RPMI8226 (cell line): ENCODE data around the gene MRTFA.

ENCODE experiments used
- DNase-seq: peaks from one replicate; pipeline ENCODE4 v3.0.0-alpha.2; 2015

Gene MRTFA

DNA sequence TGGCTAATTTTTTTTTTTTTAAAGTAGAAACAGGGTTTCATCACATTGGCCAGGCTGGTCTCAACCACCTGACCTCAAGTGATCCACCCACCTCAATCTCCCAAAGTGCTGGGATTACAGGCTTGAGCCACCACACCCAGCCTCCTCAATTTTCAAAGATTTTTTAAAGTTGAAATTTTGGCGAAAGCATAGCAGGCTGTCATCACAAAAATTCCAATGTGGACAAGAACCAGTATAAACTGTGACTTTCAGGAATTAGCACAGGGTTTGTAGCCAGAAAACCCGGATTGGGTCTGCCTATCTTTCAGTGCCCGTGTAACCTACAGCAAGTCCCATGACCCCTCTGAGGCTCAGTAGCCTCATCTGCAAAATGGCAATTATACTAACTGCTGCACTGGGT, 185.9 kb downstream of the MRTFA start:
- no peak for DNase-seq

DNA sequence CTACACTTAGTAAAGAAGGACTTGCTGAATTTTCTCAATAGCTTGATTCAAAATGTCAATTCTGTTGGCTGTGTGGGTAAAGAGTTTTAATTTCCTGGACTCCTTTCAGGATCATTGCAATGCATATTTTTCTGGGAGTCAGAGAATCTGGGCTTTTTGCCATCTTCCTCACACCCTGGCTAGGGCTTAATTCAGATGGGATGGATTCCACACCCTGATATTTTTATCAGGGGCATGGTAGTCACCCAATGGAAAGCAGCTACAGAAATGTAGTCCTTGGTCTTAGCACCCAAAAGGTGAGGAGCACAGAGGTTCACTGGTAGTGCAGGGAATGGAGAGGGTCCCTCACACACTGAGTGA, 186.9 kb downstream of the MRTFA start:
- no peak for DNase-seq

DNA sequence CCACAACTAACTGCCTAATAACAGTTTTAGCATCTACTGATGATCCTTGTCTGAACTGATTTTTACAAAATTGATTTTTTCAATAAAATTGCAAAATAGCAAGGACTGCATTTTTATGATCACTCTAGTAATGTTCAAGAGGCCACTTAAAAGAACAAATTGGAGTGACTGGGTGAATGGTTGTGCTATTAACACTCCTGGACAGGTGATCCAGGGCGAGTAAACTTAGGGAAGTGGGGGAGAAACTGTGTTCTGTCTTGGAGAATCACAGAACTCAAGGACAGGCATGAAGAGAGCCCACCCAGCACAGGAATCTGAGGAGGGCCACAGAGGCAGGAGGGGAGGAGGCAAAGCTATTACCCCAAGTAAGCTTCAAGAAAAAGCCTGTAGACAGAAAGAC, 190.3 kb downstream of the MRTFA start:
- DNase-seq = no peak

DNA sequence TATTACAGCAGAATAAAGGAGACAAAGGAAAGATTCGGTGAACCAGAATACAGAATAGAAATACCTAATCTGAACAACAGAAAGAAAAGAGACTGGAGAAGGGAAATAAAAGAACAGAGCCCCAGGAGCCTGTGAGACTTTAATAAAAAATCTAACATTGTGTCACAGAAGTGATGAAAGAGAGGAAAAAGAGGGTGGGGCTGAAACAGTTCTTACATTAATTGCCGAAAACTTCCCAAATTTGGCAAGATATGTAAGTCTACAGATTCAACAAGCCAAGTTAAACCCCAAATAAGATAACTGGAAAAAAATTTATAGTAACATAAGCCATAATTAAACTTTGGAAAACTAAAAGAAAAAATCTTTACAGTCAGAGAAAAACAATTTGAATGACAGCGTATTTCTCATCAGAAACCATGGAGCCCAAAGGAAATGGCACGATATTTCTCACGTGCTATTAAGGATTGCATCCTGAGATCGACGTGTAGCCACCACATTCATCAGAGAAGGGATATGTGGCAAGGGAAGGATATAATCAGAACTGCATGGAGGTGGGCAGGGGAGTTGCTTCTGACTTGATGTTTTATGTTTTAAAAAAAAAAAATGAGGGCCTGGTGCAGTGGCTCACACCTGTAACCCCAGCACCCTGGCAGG, 192.2 kb downstream of the MRTFA start:
- no peak for DNase-seq

DNA sequence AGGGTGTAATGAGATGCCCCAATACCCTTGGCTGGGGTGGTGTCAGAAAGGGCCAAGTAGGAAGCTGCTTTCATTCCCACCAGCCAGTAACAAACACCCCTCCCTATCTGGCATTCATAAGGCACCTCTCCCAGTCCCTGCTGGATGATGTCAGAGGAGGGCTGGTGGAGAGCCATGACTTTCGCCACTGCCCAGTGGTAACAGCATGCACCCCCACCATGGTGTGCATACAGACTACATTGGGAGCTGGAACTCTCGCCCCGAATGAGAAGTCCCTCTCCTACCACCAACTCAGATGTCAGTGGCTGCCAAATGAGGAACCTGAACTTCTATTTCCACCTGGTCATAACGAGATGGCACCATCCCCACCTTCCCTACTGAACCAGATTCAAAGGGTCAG, 192.8 kb downstream of the MRTFA start:
- no peak for DNase-seq

DNA sequence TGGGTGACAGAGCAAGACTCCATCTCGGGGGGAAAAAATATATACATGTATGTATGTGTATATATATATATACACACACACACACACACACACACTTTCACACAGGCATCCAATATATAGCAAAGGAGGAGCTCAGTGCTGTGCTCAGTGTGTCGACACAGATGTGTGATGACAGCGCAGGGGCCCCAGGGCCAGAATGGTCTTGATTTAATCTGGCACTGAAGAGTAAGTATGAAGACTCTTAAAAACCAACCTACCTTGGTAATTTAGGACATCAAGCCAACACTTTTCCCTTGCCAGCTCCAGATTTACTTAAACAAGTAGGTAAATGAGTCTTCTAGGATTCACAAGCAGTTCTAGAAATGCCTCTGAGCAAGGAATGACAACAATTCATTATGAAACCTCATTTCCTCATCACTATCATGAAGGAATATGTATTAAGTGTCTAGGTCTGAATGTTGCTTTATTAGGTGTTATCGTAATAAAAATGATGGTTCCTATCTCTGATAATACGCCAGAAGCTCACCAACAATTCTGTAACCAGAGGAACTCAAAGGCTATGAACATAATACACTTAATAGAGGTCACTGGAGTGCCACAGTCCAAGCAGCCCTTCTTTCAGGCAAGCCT, 194.6 kb downstream of the MRTFA start:
- no peak for DNase-seq

DNA sequence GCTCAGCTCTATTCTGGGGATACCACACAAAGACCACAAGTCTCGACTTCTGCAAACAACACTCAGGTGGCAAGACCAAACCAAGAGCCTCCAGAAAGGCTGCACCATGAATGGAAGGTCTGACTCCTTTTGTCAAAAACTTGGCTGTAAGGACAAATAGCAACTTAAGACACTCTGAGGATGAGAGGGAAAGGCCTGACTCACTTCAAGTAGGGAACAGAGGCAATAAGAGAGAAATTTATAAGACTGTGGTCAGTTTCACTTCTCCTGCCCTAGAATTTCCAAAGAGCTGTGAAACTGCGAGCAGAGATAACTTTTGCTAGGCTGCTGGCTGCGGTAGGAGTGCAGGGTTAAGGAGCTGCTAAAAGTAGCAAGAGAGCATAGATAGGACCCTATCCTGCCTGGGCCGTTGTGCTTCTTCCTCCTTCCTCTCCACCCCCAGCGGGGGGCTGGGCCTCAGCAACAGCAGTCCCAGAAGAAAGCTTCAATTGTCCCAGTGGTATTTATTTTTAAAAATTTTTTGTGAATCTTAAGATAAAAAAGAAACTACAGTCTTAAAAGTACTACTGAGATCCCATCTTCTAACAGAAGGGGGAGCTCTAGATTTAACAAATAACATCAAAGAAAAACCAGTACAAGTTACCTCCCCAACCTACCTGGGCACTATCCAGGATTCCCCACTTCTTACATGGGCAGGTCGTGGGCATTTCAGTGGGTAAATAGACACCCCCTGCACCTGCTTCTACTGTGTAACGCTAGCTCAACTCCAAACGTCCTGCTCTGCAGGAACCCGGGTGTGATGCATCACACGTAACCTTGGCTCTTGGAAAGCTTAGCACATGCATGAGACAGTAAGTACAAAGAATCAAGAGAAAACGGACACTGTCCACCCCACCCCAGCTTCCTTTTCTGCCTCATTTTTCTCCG, 199.8 kb downstream of the MRTFA start:
- peak; percentile 86 for DNase-seq

DNA sequence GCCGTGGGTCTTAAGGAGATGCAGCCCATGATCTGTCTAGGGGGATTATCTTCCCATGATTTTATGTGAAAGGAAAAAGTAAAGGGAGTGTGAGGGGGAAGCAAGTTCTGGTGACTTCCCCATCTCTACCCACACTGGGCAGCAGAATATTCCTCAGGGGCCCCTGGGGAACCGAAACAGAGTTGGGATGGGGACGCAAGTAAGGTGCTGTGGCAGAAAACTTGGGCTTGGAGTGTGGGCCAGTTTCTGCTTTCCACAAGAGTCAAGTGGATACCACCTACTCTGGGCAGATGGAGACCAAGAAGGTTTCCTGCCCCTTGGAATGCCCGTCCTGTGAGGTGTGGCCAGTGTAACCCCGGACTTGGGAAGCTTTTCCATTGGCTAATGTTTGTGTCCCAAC, 201.8 kb downstream of the MRTFA start:
- no peak for DNase-seq

DNA sequence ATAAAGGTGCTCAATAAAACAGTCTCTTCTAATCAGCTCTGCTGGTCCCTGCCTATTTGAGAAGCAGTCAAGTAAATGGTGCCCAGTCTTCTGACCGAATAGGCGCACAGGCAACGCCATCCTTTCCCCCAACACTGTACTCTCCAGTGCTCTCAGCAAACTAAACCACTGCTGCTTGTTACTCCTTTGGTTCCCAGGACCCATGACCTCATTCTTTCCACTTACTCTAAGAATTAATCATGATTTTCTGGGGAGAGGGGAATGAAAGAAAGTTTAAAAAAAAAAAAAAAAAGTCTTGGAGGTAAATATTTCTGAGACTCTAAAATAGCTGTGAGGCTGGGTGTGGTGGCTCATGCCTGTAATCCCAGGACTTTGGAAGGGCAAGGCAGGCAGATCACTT, 202.4 kb downstream of the MRTFA start:
- no peak for DNase-seq

DNA sequence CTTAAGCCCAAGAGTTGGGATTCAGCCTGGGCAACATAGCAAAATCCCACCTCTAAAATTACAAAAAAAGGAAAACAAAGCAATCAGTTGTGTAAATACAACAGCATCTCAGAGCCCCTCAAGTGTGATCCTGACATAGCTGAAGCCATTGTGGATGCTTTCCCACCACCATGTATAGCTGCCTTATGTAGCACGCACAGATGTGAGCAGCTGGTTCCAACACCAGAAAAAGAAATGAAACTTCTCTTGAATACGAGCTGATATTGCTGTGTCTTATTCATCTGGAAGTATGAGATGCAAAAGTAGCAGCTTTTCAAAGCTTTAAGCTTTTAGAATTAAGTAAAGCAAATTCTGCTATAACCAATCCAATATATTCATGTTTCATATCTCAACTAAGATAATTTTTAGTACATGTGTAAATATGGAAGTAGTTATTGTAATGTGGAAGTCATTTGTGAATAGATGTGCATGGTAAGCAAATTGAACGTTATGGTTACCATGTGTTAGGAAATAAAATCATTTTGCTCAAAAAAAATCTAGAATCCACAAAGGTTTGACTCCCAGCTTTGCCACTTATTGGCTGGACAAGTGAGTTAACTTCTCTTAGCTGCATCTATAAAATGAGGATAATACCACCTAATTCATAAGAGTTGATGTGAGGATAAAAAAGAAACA, 203.0 kb downstream of the MRTFA start:
- DNase-seq = no peak

DNA sequence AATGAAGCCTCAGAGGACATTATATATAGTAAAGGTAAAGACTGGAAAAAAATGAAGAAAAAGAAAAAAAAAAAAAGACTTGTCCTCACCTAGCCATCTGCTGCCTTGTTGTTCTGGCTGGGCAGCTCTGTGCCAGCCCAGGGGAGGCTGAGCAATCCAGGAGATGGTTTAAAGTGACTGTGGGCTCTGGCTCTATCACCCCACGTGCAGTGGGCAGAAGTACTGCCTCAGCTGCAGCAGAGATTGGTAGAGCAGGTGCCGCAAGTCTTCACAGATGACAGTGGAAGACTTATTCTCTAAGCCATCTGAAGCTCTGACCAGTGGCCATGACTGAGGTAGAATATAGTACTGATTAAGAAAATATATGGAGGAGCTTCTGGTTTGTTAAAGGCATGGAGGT, 203.9 kb downstream of the MRTFA start:
- peak; percentile 65 for DNase-seq

DNA sequence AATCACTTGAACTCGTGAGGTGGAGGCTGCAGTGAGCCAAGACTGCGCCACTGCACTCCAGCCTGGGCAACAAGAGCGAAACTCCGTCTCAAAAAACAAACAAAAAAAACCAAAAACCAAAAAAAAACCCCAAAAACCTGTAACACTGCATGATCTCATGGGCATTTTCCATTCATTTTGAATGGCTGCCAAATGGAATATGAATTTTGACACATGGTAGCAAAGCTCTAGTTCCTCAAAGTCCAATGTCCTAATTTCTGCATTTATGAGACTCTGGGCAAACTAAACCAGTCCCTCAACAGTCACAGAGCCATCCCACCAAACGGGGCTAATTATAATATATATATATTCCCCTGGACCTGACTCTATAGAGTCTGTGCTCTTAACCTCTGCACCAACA, 204.4 kb downstream of the MRTFA start:
- DNase-seq = peak; percentile 76

DNA sequence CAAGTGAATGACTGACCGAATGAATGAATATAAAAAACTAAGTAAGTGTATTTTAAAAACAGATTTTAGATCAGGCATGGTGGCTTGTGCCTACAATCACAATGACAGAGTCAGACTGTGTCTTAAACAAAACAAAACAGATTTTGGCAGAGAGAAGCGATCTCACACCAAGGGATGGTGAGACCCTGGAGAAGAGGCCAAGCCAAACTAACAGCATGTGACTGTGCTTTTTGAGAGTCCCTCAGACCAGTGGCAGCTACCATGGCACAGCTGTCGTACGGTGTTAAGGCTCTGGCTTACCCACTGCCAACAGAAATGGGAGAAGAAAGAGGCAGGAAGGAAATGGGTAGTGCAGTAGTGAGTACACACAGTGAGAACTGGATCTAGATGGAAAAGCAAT, 205.5 kb downstream of the MRTFA start:
- no peak for DNase-seq

DNA sequence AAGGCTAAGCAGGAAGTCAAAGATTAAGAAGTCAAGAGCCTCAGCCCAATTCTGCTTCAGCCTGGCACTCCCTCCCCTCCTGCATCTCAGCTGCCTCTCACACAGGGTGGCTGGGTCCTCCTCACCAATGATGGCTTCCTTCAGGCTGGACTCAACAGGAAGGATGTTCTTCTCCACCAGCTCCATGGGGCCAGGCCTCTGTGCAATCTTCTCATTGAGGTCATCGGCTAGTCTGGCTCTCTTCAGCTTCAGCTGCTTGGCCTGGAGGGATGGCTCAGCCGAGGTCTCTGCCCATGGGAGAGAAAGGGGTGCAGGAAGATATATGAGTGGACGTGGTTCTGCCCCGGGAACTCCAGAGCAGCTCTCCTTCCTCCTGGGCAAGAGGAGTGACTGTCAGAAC, 207.0 kb downstream of the MRTFA start:
- no peak for DNase-seq

DNA sequence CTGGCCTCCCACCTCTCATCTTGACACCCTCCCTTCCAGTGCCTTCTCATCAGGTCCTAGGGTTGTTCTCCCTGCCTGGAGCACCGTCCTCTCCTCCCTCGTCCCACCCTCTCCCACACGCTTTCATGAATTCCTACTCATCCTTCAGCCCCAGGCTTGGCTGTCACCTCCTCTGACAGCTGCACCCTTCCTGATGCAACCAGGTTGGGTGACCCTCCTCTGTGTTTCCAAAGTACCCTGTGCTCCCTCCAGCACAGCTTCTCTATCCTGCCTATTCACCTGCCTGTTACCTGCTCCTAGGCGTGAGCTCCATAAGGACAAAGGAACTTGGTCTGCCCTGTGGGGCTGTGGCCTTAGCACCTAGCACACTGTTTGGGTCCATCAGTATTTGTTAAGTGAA, 207.7 kb downstream of the MRTFA start:
- DNase-seq = no peak

DNA sequence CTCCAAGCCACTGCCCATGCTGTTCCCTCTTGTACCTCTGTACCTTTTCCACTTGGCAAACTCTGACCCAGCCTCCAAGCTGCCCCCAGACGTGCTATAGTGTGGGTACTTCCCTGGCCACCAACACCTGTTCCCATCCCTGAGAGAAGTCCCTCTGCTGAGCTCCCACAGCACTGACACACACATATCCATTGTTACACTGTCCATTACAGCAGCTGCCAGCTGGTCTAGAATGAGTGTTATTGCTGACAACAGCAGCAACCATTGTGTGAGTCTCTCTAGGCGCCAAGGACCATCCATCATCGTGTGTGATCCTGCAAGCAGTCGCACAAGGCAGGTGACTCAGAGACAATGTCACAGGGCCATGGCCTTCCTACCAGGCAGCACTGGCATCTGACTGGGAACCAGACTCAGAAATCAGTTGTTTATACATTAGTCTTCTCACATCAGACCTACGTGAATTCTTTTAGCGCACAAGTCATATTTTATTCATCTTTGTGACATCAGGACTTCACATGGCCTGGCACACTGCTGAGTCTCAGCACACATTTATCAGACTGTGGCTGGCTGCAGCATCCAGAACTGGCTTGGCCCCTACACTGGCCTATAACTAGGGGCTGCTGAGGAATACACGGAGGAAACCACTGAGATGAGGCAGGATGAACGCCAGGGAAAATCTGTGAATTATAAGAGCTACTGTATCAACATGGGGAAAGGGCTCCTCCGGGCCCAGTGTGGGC, 209.8 kb downstream of the MRTFA start:
- peak; percentile 26 for DNase-seq

DNA sequence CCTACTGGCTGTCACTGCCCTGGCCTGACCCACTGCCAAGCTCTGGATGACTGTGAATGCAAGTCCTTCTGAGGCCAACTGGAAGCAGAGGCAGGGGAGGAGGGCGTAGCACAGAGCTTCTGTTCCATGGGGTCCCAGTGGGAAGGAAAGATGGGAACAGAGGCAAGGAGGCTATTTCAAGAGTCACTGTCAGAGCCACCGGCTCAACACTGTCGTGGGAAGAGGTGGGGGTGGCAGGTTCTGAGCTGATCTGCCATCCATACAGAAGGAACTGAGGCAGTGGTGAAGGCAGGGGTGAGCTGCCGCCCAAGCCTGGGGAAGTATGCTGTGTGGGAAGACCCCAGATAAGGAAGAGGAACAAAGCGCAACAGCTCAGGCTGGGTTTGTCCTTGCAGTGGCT, 211.4 kb downstream of the MRTFA start:
- no peak for DNase-seq

DNA sequence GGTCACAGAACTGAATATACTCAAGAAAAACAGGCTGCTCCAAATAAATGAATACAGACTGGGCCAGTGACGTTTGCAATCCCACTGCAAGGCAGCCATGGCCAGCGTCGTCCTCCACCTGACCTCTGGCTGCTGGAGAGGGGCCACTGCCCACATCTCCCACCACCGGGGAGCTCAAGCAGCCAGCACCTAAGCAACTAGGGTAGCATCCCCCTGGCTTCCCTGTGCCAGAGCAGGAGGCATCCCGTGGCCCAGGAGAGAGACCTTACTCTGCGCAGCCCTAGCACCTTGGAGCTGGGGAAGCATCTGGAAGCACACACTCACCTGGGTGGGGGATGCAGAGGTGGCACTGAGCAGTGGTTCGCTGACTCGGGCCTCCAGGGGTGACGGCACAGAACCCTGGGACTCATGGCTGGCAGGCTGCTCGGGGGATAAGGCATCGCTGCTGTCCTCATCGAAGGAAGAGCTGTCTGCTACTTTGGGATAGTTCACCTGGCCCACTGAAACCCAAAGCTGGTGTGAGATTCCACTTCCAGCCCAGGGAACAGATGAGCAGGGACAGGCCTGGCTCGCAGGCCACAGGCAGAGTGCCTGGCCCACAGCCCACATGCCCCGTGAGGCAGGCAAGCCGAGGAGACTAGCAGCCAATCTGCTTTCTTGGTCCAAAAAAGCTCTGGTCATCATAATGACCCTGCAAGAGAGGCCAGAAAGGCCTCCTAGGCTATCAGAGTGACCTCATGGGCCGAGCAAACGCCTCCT, 212.5 kb downstream of the MRTFA start:
- DNase-seq = no peak

DNA sequence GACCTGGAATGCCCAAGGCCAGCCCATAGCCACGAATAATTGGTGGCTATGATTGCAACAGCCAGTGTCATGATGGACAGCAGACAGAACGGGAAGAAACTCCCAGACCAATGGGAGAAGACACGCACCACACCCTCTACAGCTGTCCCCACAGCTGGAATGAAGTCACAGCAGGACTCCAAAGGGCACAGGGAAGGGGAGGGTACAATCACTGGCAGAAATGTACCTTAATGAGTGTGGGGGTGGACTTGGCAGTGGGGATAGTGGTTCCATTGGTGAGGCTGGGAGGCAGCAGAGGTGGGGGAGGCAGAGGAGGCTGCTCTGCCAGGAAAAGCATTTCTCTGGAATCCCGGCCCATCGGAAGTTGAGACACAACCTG, 213.2 kb downstream of the MRTFA start:
- DNase-seq = no peak

DNA sequence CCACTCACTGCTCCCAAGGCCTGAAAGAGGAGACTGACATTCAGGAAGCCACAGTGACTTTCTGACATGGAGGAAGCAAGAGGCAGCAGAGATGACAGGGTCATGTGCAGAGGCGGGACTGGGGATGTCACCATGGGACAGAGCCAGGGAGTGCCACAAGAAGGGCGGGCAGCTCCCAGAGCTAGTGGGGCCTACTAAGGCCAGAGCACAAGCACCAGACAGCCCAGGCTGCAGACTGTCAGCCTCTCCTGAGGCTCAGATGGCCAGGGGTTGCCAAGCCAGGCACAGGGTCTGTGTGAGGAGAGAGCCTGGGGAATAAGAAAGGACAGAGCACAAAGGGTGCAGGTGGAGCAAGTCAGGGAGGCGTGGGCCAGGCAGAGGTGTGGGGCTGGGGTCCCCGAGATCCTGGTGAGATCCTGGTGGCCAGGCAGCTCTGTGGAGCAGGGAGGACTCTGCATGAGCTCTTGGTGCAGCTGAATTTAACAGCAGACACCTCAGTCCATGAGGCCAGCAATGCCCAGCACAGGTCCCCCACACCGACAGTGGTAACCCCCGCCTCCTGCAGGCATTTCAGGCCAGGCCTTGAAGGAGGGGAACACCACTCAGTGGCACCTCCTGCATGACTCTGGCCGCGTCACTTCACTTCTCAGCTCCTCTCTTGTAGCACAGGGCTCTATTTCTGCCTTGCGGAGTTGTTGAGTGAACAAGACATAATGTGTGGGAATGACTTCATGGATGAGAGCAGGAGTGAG, 213.8 kb downstream of the MRTFA start:
- no peak for DNase-seq

DNA sequence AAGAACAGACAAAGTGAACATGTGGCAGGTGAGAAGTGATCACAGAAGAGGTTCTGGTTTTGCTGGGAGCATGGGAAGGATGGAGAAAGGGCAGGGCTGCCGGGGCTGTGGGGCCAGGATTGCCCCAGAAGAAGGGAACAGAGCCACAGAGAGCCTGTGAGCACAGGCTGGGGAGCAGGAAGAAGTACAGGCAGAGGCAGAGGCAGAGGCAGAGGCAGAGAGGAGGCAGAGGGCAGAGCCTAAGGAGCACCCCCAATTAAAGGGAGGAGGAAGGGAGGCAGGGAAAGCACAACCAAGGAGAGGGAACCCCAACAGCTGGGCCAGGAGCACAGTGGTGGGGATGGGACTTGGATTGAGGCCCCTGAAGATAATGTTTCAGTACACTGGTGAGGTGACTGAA, 214.6 kb downstream of the MRTFA start:
- no peak for DNase-seq

DNA sequence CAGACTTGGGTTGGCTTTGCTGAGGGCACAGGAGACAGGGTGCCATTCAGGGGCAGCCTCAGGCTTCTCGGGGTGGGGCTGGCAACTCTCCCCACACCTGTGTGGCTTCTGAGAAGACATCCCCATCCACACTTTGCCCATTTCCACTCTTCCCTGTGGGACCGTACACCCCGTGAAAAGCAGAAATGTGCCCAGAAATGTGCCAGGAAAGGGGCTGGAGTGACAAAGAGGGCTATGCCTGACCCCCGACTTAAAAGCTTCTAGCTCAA, 215.5 kb downstream of the MRTFA start:
- DNase-seq = no peak
